Gastrocnemius medialis (tissue), 4 donors: Measurements from ENCODE around the gene IL23A. TPM values are rescaled to one million over a fixed set of nuclear protein-coding genes. Genes with fewer than 3 reads are reported as not detected.
"Not testable (repeated sequence)": the region's sequence is repeated elsewhere in the genome, so short reads cannot be mapped to it uniquely, and the experiment has no call there.

Experiments used
- ATAC-seq, 2 donors: fragments of 150-250 bp; one replicate each; pipeline ENCODE4 v1.9.1; 2016
- DNase-seq, 2 donors: peaks; one replicate each; pipeline ENCODE4 v3.0.0-alpha.2; 2019
- H3K27ac ChIP-seq, 4 donors: fragments of 200-600 bp; sonication (generic); 1 replicate in 1 of 4; 2 replicates in 3 of 4; pipeline ENCODE4 v1.5.1; 2016 to 2018; ENCODE audit warnings: mild to moderate bottlenecking in 2 of 4, moderate library complexity in 1 of 4
- H3K27me3 ChIP-seq, 3 donors: fragments of 200-600 bp; sonication (generic) in 2 of 3; 1 replicate in 1 of 3; 2 replicates in 2 of 3; pipeline versions ENCODE4 v1.5.1 to v1.6.0; 2016 to 2019; ENCODE audit warnings: mild to moderate bottlenecking in 1 of 3, moderate library complexity in 1 of 3
- H3K36me3 ChIP-seq, 2 donors: fragments of 200-600 bp; sonication (generic) in 1 of 2; one replicate each; pipeline ENCODE4 v1.5.1; 2017 to 2018
- H3K4me1 ChIP-seq, 2 donors: fragments of 200-600 bp; sonication (generic) in 1 of 2; one replicate each; pipeline ENCODE4 v1.5.1; 2016 to 2017; ENCODE audit warnings: mild to moderate bottlenecking in 2 of 2
- H3K4me3 ChIP-seq, 4 donors: fragments of 200-600 bp; sonication (generic) in 3 of 4; 1 replicate in 1 of 4; 2 replicates in 3 of 4; pipeline ENCODE4 v1.5.1; 2016 to 2019; ENCODE audit warnings: mild to moderate bottlenecking in 2 of 4
- H3K9me3 ChIP-seq, 3 donors: fragments of 200-600 bp; sonication (generic) in 2 of 3; 1 replicate in 1 of 3; 2 replicates in 2 of 3; pipeline ENCODE4 v1.5.1; 2016 to 2019
- CTCF ChIP-seq, 5 experiments: fragments of 450-650 bp in 3 of 5; fragments of 200-600 bp in 2 of 5; sonication (generic) in 2 of 5; IDR thresholded peaks in 4 of 5; conservative IDR thresholded peaks in 1 of 5; 1 replicate in 4 of 5; 2 replicates in 1 of 5; pipeline ENCODE4 v1.5.1; 2016 to 2019; ENCODE audit warnings: antibody characterized with exemption in 5 of 5, mild to moderate bottlenecking in 3 of 5, moderate library complexity in 3 of 5
- POLR2A ChIP-seq, 2 donors: fragments of 450-650 bp; IDR thresholded peaks; one replicate each; pipeline ENCODE4 v1.6.1; 2017; ENCODE audit warnings: antibody characterized with exemption in 2 of 2, mild to moderate bottlenecking in 2 of 2, moderate library complexity in 2 of 2
- in situ Hi-C, 4 donors: fragments of 200-750 bp; cut with MboI; loops; one replicate each; pipeline versions ENCODE4 v1.15.0 to v1.8.0; 2017; ENCODE audit warnings: low sequenced_read_pairs in 4 of 4
- intact Hi-C: fragments of 100-400 bp; cut with DNase I; formaldehyde crosslinking; loops from one replicate; pipeline ENCODE4 v1.15.1; 2023; ENCODE audit warnings: low total_unique reads
- total RNA-seq, 4 donors: library from RNA; depleted of rRNA; stranded (reverse); fragments of >200 nt; gene quantifications; one replicate each; pipeline versions ENCODE4 v1.1.0 to v1.2.3, GENCODE V29; 2016

Gene IL23A
- total RNA-seq, 4 donors from 2014 or later: not detected

- in situ Hi-C loops: no loop called here
- Histone ChIP-seq H3K9me3 (no peaks in the 10 kb centered on the region), H3K4me1 (peaks cover 9 to 14% of the 10 kb centered on the region in 2 donors), H3K4me3 (peak overlapping the region; percentile 53 to 81 (median 78)), H3K27ac (peak overlapping the region; percentile 76 to 95 (median 92)), H3K27me3 (no peaks in the 10 kb centered on the region), H3K36me3 (no peaks in the 10 kb centered on the region)
- no peak for DNase-seq
- TF ChIP-seq POLR2A (IDR thresholded peaks at IDR 0.05) (no peak), CTCF (IDR thresholded peaks at IDR 0.05 in 4 of 5, conservative IDR thresholded peaks at IDR 0.05 in 1 of 5) (no peak)
- ATAC-seq: peak in 1 of 2 donors; percentile 2
- intact Hi-C loops: loop anchor here (1.0 to 5.0 kb wide), 3 partner anchors 18 to 133 kb away; partner anchors contain the start of genes SPRYD4 and STAT2
Measured at GRCh38 chr12:56334490-56334793, 4.2 kb upstream of the IL23A start.

GRCh38 chr12:56335527-56335926 lies 3.2 kb upstream of the IL23A start:
- intact Hi-C loops, ATAC-seq, H3K27ac ChIP-seq, H3K27me3 ChIP-seq, DNase-seq, H3K4me3 ChIP-seq, in situ Hi-C loops, H3K9me3 ChIP-seq, H3K36me3 ChIP-seq: not testable (repeated sequence)
- peaks cover 9 to 14% of the 10 kb centered on the region in 2 donors for H3K4me1 ChIP-seq

- in situ Hi-C loops: no loop called here
- H3K4me3 ChIP-seq: no peak overlapping the region
- DNase-seq (no peak), ATAC-seq (no peak)
- TF ChIP-seq CTCF (IDR thresholded peaks at IDR 0.05 in 4 of 5, conservative IDR thresholded peaks at IDR 0.05 in 1 of 5) (no peak), POLR2A (IDR thresholded peaks at IDR 0.05) (no peak)
- H3K27ac ChIP-seq: no peak overlapping the region
- intact Hi-C loops: no loop called here
- H3K9me3 ChIP-seq: no peaks in the 10 kb centered on the region
- H3K4me1 ChIP-seq: peaks cover 9 to 14% of the 10 kb centered on the region in 2 donors
- no peaks in the 10 kb centered on the region for H3K36me3 ChIP-seq
- H3K27me3 ChIP-seq: no peaks in the 10 kb centered on the region
Measured at GRCh38 chr12:56336361-56337167, 2.1 kb upstream of the IL23A start.

GRCh38 chr12:56337753-56338251 lies 882 bp upstream of the IL23A start:
- DNase-seq (no peak), ATAC-seq (no peak)
- Histone ChIP-seq H3K27me3 (no peaks in the 10 kb centered on the region), H3K4me3 (no peak overlapping the region), H3K27ac (no peak overlapping the region), H3K4me1 (peaks cover 9 to 12% of the 10 kb centered on the region in 2 donors), H3K9me3 (no peaks in the 10 kb centered on the region), H3K36me3 (peaks cover 0 to 7% of the 10 kb centered on the region in 2 donors)
- no peak for TF ChIP-seq CTCF (IDR thresholded peaks at IDR 0.05 in 4 of 5, conservative IDR thresholded peaks at IDR 0.05 in 1 of 5)
- no peak for TF ChIP-seq POLR2A (IDR thresholded peaks at IDR 0.05)
- intact Hi-C loops: no loop called here
- in situ Hi-C loops: no loop called here

- H3K27ac ChIP-seq: no peak overlapping the region
- peaks cover 0 to 19% of the 10 kb centered on the region in 2 donors for H3K36me3 ChIP-seq
- TF ChIP-seq CTCF (IDR thresholded peaks at IDR 0.05 in 4 of 5, conservative IDR thresholded peaks at IDR 0.05 in 1 of 5): no peak
- no peak for TF ChIP-seq POLR2A (IDR thresholded peaks at IDR 0.05)
- no peaks in the 10 kb centered on the region for H3K27me3 ChIP-seq
- in situ Hi-C loops (no loop called here), intact Hi-C loops (no loop called here)
- no peaks in the 10 kb centered on the region for H3K9me3 ChIP-seq
- ATAC-seq: no peak
- peaks cover 4 to 5% of the 10 kb centered on the region in 2 donors for H3K4me1 ChIP-seq
- no peak overlapping the region for H3K4me3 ChIP-seq
- DNase-seq: no peak
Measured at GRCh38 chr12:56339158-56339422, 406 bp downstream of the IL23A start.
